DND-41 (cell line): ENCODE results near the gene SLC34A2.

ENCODE experiments used
- ATAC-seq: fragments of 200-7000 bp; cut with Tn5 transposase; 3 replicates; pipeline ENCODE4 v1.9.1; 2021; ENCODE audit warnings: low read depth; ENCODE audit not compliant: insufficient read depth
- DNase-seq: peaks from one replicate; pipeline ENCODE4 v3.0.0-alpha.2; 2020
- H2AFZ ChIP-seq: 2 replicates; pipeline ENCODE4 v1.6.0; 2012; ENCODE audit warnings: low read depth, low read length
- H3K27ac ChIP-seq: 2 replicates; pipeline ENCODE4 v1.5.1; 2012; ENCODE audit warnings: low read length, inconsistent platforms
- H3K27me3 ChIP-seq: fragments of 200-600 bp; sonication (generic); 2 replicates; pipeline ENCODE4 v1.6.0; 2012; ENCODE audit warnings: low read length, mild to moderate bottlenecking, inconsistent platforms; ENCODE audit not compliant: insufficient read depth, poor library complexity
- H3K36me3 ChIP-seq: 2 replicates; pipeline ENCODE4 v1.5.1; 2012; ENCODE audit warnings: low read length, inconsistent platforms; ENCODE audit not compliant: insufficient read depth
- H3K4me1 ChIP-seq: 2 replicates; pipeline ENCODE4 v1.5.1; 2012; ENCODE audit warnings: mild to moderate bottlenecking, low read length; ENCODE audit not compliant: insufficient read depth
- H3K4me2 ChIP-seq: 2 replicates; pipeline ENCODE4 v1.6.0; 2012; ENCODE audit warnings: mild to moderate bottlenecking, moderate library complexity, low read length, inconsistent platforms; ENCODE audit not compliant: insufficient read depth
- H3K4me3 ChIP-seq, 2 experiments: fragments of 200-600 bp in 1 of 2; shearing (Covaris generic) in 1 of 2; 2 replicates each; pipeline ENCODE4 v1.5.1; 2012 to 2016; ENCODE audit warnings: inconsistent platforms in 2 of 2, low read length in 2 of 2, mild to moderate bottlenecking in 2 of 2, low read depth in 1 of 2, moderate library complexity in 1 of 2
- H3K79me2 ChIP-seq: 2 replicates; pipeline ENCODE4 v1.6.0; 2012; ENCODE audit warnings: low read length, inconsistent platforms; ENCODE audit not compliant: insufficient read depth
- H3K9ac ChIP-seq: 2 replicates; pipeline ENCODE4 v1.6.0; 2012; ENCODE audit warnings: low read depth, mild to moderate bottlenecking, inconsistent platforms, low read length, moderate library complexity
- H3K9me3 ChIP-seq: 2 replicates; pipeline ENCODE4 v1.5.1; 2012; ENCODE audit warnings: low read length, moderate library complexity, mild to moderate bottlenecking, inconsistent platforms; ENCODE audit not compliant: insufficient read depth, severe bottlenecking
- H4K20me1 ChIP-seq: 2 replicates; pipeline ENCODE4 v1.6.0; 2012; ENCODE audit warnings: low read length; ENCODE audit not compliant: insufficient read depth
- CTCF ChIP-seq: IDR thresholded peaks from 2 replicates; pipeline ENCODE4 v1.5.1; 2012; ENCODE audit warnings: borderline replicate concordance, low read length, moderate library complexity, mild to moderate bottlenecking; ENCODE audit not compliant: poor library complexity, severe bottlenecking; ENCODE audit errors: extremely low read depth
- EZH2 ChIP-seq: IDR thresholded peaks from 3 replicates; pipeline ENCODE4 v1.6.1; 2012; ENCODE audit warnings: borderline replicate concordance, low read depth, mild to moderate bottlenecking, moderate library complexity, low read length, inconsistent platforms; ENCODE audit not compliant: severe bottlenecking

Gene SLC34A2

GRCh38 chr4:25614807-25615206 is 40.8 kb upstream of the SLC34A2 start:
- Histone ChIP-seq H3K27ac (no peak overlapping the region), H4K20me1 (no peaks in the 10 kb centered on the region), H2AFZ (no peak overlapping the region), H3K27me3 (no peaks in the 10 kb centered on the region), H3K4me3 (no peak overlapping the region), H3K9ac (no peak overlapping the region), H3K4me1 (no peaks in the 10 kb centered on the region), H3K79me2 (no peaks in the 10 kb centered on the region), H3K9me3 (no peaks in the 10 kb centered on the region), H3K36me3 (no peaks in the 10 kb centered on the region), H3K4me2 (no peak overlapping the region)
- ATAC-seq: no peak
- TF ChIP-seq EZH2 (no peak), CTCF (no peak)
- no peak for DNase-seq

- Histone ChIP-seq H3K79me2 (no peaks in the 10 kb centered on the region), H3K36me3 (no peaks in the 10 kb centered on the region), H3K4me2 (no peak overlapping the region), H3K9me3 (no peaks in the 10 kb centered on the region), H2AFZ (no peak overlapping the region), H3K9ac (no peak overlapping the region), H3K27ac (no peak overlapping the region), H4K20me1 (no peaks in the 10 kb centered on the region), H3K4me3 (no peak overlapping the region), H3K27me3 (peaks cover 3% of the 10 kb centered on the region), H3K4me1 (no peaks in the 10 kb centered on the region)
- ATAC-seq: no peak
- no peak for TF ChIP-seq CTCF
- no peak for TF ChIP-seq EZH2
- DNase-seq: no peak
Observed at GRCh38 chr4:25621027-25621930, 34.4 kb upstream of the SLC34A2 start.

- TF ChIP-seq EZH2 (no peak), CTCF (no peak)
- Histone ChIP-seq H2AFZ (no peak overlapping the region), H3K27ac (no peak overlapping the region), H3K4me2 (no peak overlapping the region), H3K4me3 (no peak overlapping the region), H3K36me3 (no peaks in the 10 kb centered on the region), H3K27me3 (peaks cover 3% of the 10 kb centered on the region), H3K4me1 (no peaks in the 10 kb centered on the region), H3K9me3 (no peaks in the 10 kb centered on the region), H4K20me1 (no peaks in the 10 kb centered on the region), H3K9ac (no peak overlapping the region), H3K79me2 (no peaks in the 10 kb centered on the region)
- no peak for DNase-seq
- no peak for ATAC-seq
Observed at GRCh38 chr4:25624616-25625015, 31.0 kb upstream of the SLC34A2 start.
